ENCODE data around the gene ACAD11.

The ACAD11 gene

DNA sequence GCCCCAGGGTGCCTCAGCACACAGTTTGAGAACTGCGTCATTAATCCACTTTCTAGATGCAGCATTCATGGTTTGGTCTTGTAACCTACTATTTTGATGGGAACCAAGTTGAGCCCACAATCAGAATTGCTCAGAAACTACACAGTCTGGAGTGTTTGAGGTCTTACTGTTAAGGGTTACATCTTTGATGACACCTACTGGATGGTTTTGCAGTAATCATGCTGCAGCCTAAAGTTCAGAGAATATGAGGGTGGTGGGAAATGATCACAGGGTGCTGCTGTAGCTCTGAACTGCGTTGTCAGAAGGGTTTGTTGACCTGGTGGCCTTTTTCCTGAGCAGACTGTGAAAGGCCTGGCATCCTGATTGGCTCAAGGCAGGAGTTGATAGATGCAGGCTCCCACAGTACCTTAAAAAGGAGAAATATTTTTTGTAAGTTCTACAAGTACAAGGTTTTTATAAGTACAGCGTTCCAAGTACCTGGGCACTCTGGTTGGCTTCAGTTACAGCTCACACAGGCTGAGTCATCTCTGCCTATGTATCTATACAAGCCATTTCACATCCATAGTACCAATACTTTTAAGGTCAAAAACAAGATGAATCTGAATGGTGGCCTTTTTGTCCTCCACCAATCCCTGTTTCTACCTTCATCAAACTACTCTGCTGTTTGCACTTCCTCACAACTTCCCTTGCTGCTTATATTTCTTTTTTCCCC is 123.0 kb downstream of the ACAD11 start:
- H3K4me3 ChIP-seq (ENCODE audit: low read length): no peak overlapping the region
- DNase-seq (ENCODE audit: low read depth, low spot score): no peak

- H3K4me3 ChIP-seq (ENCODE audit: low read length): no peak overlapping the region
- peak; percentile 61 for DNase-seq (ENCODE audit: low read depth, low spot score)
These were observed 123.8 kb downstream of the ACAD11 start for GRCh38 chr3:132535575-132536441.

- DNase-seq (ENCODE audit: low read depth, low spot score): no peak
- no peak overlapping the region for H3K4me3 ChIP-seq (ENCODE audit: low read length)
These were observed 129.0 kb downstream of the ACAD11 start for GRCh38 chr3:132530624-132531023.

GRCh38 chr3:132522353-132522752 is 137.3 kb downstream of the ACAD11 start:
- H3K4me3 ChIP-seq (ENCODE audit: low read length): no peak overlapping the region
- DNase-seq (ENCODE audit: low read depth, low spot score): no peak

DNA sequence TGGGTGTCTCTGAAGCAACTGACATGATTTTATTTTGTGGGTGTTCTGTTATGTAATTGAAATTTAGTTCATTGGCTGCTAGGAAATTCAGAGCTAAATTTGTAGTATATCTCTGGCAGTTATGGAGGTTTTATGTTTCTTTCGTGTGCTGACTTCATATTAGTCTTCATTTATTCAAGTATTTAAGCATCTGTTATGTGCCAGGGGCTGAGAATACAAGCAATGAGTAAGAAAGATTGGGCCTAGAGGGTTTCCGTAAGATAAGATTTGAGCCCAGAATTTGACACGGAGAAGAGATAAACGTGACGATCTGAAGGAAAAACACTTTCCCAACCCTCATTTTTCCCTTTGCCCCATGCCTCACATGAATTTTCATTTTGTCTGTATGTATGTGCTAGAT is 137.7 kb downstream of the ACAD11 start:
- no peak for DNase-seq (ENCODE audit: low read depth, low spot score)
- H3K4me3 ChIP-seq (ENCODE audit: low read length): no peak overlapping the region

GRCh38 chr3:132519914-132520313 is 139.7 kb downstream of the ACAD11 start:
- H3K4me3 ChIP-seq (ENCODE audit: low read length): no peak overlapping the region
- no peak for DNase-seq (ENCODE audit: low read depth, low spot score)

GRCh38 chr3:132517311-132517710 is 142.3 kb downstream of the ACAD11 start:
- H3K4me3 ChIP-seq (ENCODE audit: low read length): no peak overlapping the region
- DNase-seq (ENCODE audit: low read depth, low spot score): no peak

DNA sequence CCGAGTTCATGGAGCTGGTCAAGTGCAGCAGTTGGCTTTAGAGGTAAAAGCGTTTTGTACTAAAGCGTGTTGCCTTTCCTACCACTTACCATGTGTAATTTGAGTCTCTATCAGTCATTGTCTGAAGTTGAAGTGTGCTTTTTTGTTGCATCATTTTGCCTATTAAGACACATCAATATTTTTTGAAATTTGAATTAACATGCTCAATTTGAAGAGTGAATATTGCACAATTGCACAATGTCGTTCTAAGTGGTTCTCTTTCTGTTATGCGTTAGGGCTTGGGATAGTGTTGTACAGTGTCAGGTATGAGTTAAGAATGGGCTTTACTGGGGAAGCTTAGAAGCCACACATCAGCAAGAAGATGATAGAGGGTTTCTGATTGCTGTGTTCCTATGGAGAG is 146.6 kb downstream of the ACAD11 start:
- H3K4me3 ChIP-seq (ENCODE audit: low read length): no peak overlapping the region
- DNase-seq (ENCODE audit: low read depth, low spot score): no peak

DNA sequence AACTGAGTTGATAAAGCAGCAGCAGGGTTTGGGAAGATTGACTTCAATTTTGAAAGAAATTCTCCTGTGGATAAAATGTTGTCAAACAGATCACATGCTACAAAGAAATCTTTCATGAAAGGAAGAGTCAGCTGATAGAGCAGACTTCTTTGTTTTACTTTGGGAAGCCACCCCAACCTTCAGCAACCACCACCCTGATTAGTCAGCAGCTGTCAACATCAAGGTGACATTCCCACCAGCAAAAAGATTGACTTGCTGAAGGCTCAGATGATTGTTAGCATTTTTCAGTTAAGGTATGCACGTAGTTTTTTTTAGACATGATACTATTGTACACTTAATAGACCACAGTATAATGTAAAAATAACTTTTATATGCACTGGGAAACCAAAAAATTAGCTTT is 150.1 kb downstream of the ACAD11 start:
- no peak for DNase-seq (ENCODE audit: low read depth, low spot score)
- no peak overlapping the region for H3K4me3 ChIP-seq (ENCODE audit: low read length)

DNA sequence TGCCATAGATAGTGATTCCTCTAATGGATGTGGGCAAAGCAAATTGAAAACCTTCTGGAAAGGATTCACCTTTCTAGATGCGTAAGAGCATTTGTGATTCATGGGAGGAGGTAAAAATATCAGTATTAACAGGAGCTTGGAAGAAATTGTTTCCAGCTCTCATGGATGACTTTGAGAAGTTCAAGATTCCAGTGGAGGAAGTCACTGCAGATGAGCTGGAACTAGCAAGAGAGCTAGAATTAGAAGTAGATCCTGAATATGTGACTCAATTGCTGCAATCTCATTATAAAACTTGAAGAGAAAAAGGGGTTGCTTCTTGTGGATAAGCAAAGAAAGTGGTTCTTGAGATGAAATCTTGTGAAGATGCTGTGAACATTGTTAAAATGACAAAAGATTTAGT is 150.5 kb downstream of the ACAD11 start:
- no peak for DNase-seq (ENCODE audit: low read depth, low spot score)

More for the DNA sequence above, 150.5 kb downstream of the ACAD11 start:
- no peak overlapping the region for H3K4me3 ChIP-seq (ENCODE audit: low read length)
